C4-2B (cell line): Measurements from ENCODE around the gene TBX3.

Source experiments
- H3K27ac ChIP-seq: fragments of 450-650 bp; 2 replicates; pipeline ENCODE4 v1.5.1; 2017
- CTCF ChIP-seq: fragments of 450-650 bp; conservative IDR thresholded peaks from 2 replicates; pipeline ENCODE4 v1.5.1; 2017; ENCODE audit warnings: mild to moderate bottlenecking
- ZFX ChIP-seq: fragments of 450-650 bp; IDR thresholded peaks from 2 replicates; pipeline ENCODE4 v1.6.1; 2017

TBX3 gene

GRCh38 chr12:114701104-114701414 is 17.1 kb upstream of the TBX3 start:
- H3K27ac ChIP-seq: no peak overlapping the region
- no peak for TF ChIP-seq CTCF
- no peak for TF ChIP-seq ZFX

- TF ChIP-seq CTCF: no peak
- no peak for TF ChIP-seq ZFX
- no peak overlapping the region for H3K27ac ChIP-seq
Measured at GRCh38 chr12:114700392-114701103, 16.6 kb upstream of the TBX3 start.

GRCh38 chr12:114698566-114699163 is 14.7 kb upstream of the TBX3 start:
- TF ChIP-seq ZFX (no peak), CTCF (no peak)
- no peak overlapping the region for H3K27ac ChIP-seq

- no peak for TF ChIP-seq CTCF
- TF ChIP-seq ZFX: no peak
- no peak overlapping the region for H3K27ac ChIP-seq
Measured at GRCh38 chr12:114697741-114698565, 14.0 kb upstream of the TBX3 start.

- no peak overlapping the region for H3K27ac ChIP-seq
- TF ChIP-seq CTCF (no peak), ZFX (no peak)
Measured at GRCh38 chr12:114697243-114697716, 13.3 kb upstream of the TBX3 start.

- no peak overlapping the region for H3K27ac ChIP-seq
- TF ChIP-seq ZFX: no peak
- no peak for TF ChIP-seq CTCF
Measured at GRCh38 chr12:114696443-114697242, 12.7 kb upstream of the TBX3 start.
